Muscle layer of duodenum (tissue), 2 donors: Measurements from ENCODE around the gene UVSSA.
"Not testable (repeated sequence)": the region's sequence is repeated elsewhere in the genome, so short reads cannot be mapped to it uniquely, and the experiment has no call there.

ENCODE experiments used
- H3K27ac ChIP-seq: one replicate; pipeline ENCODE4 v1.7.0; 2013; ENCODE audit warnings: mild to moderate bottlenecking, low read length
- H3K27me3 ChIP-seq: one replicate; pipeline ENCODE4 v1.7.0; 2013; ENCODE audit warnings: low read depth, mild to moderate bottlenecking, control low read depth, low read length
- H3K36me3 ChIP-seq, 2 donors: one replicate each; pipeline ENCODE4 v1.7.0; 2013; ENCODE audit warnings: low read length in 2 of 2, control low read depth in 1 of 2, mild to moderate bottlenecking in 1 of 2; ENCODE audit not compliant: insufficient read depth in 2 of 2, control insufficient read depth in 1 of 2
- H3K4me1 ChIP-seq, 2 donors: one replicate each; pipeline ENCODE4 v1.7.0; 2013; ENCODE audit warnings: low read length in 2 of 2, mild to moderate bottlenecking in 2 of 2, control low read depth in 1 of 2, moderate library complexity in 1 of 2; ENCODE audit not compliant: insufficient read depth in 2 of 2, control insufficient read depth in 1 of 2
- H3K4me3 ChIP-seq, 2 donors: one replicate each; pipeline ENCODE4 v1.7.0; 2013; ENCODE audit warnings: low read length in 2 of 2, low read depth in 1 of 2, mild to moderate bottlenecking in 1 of 2
- H3K9me3 ChIP-seq, 2 donors: one replicate each; pipeline ENCODE4 v1.7.0; 2013; ENCODE audit warnings: low read length in 2 of 2, control low read depth in 1 of 2, mild to moderate bottlenecking in 1 of 2; ENCODE audit not compliant: control insufficient read depth in 1 of 2
- donor health status: healthy.

The UVSSA gene

GRCh38 chr4:1383728-1384591 is 37.0 kb downstream of the UVSSA start:
- no peaks in the 10 kb centered on the region for H3K4me1 ChIP-seq

GRCh38 chr4:1384675-1385372 is 37.8 kb downstream of the UVSSA start:
- peaks cover 7% of the 10 kb centered on the region in 2 donors for H3K9me3 ChIP-seq
- peaks cover 6 to 81% of the 10 kb centered on the region in 2 donors for H3K36me3 ChIP-seq
- no peaks in the 10 kb centered on the region for H3K4me1 ChIP-seq
- H3K27me3 ChIP-seq, result no peaks in the 10 kb centered on the region
- no peak overlapping the region for H3K27ac ChIP-seq
- H3K4me3 ChIP-seq, result no peak overlapping the region

More at GRCh38 chr4:1383728-1384591, 37.0 kb downstream of the UVSSA start:
- H3K9me3 ChIP-seq, result peaks cover 7% of the 10 kb centered on the region in 2 donors
- H3K27me3 ChIP-seq, result no peaks in the 10 kb centered on the region
- H3K36me3 ChIP-seq, result peaks cover 6 to 74% of the 10 kb centered on the region in 2 donors
- H3K4me3 ChIP-seq, result no peak overlapping the region
- H3K27ac ChIP-seq, result no peak overlapping the region

GRCh38 chr4:1385373-1386340 is 38.6 kb downstream of the UVSSA start:
- peaks cover 7% of the 10 kb centered on the region in 2 donors for H3K9me3 ChIP-seq
- H3K27ac ChIP-seq, result no peak overlapping the region
- peaks cover 6 to 75% of the 10 kb centered on the region in 2 donors for H3K36me3 ChIP-seq
- no peaks in the 10 kb centered on the region for H3K27me3 ChIP-seq
- H3K4me1 ChIP-seq, result no peaks in the 10 kb centered on the region
- no peak overlapping the region for H3K4me3 ChIP-seq

- not testable (repeated sequence) for H3K27ac ChIP-seq, H3K4me3 ChIP-seq, H3K27me3 ChIP-seq, H3K4me1 ChIP-seq
- Histone ChIP-seq H3K9me3 (peaks cover 8 to 14% of the 10 kb centered on the region in 2 donors), H3K36me3 (peaks cover 0 to 65% of the 10 kb centered on the region in 2 donors)
These were observed 46.4 kb downstream of the UVSSA start for GRCh38 chr4:1393363-1393762.

- peaks cover 3 to 14% of the 10 kb centered on the region in 2 donors for H3K9me3 ChIP-seq
These were observed 46.9 kb downstream of the UVSSA start for GRCh38 chr4:1393866-1394265.

GRCh38 chr4:1394554-1395388 is 47.8 kb downstream of the UVSSA start:
- H3K27ac ChIP-seq, H3K4me1 ChIP-seq, H3K27me3 ChIP-seq, H3K4me3 ChIP-seq: not testable (repeated sequence)
- Histone ChIP-seq H3K9me3 (peaks cover 3 to 14% of the 10 kb centered on the region in 2 donors), H3K36me3 (peaks cover 0 to 51% of the 10 kb centered on the region in 2 donors)

More at GRCh38 chr4:1393866-1394265, 46.9 kb downstream of the UVSSA start:
- Histone ChIP-seq H3K4me1 (no peaks in the 10 kb centered on the region), H3K27me3 (no peaks in the 10 kb centered on the region), H3K27ac (no peak overlapping the region), H3K36me3 (peaks cover 0 to 60% of the 10 kb centered on the region in 2 donors), H3K4me3 (no peak overlapping the region)

GRCh38 chr4:1395389-1395820 is 48.4 kb downstream of the UVSSA start:
- H3K4me1 ChIP-seq, H3K27me3 ChIP-seq, H3K27ac ChIP-seq, H3K4me3 ChIP-seq: not testable (repeated sequence)
- Histone ChIP-seq H3K36me3 (peaks cover 0 to 51% of the 10 kb centered on the region in 2 donors), H3K9me3 (peaks cover 3 to 14% of the 10 kb centered on the region in 2 donors)

GRCh38 chr4:1395941-1396805 is 49.2 kb downstream of the UVSSA start:
- H3K4me1 ChIP-seq, result no peaks in the 10 kb centered on the region
- H3K4me3 ChIP-seq, result no peak overlapping the region
- peaks cover 3 to 14% of the 10 kb centered on the region in 2 donors for H3K9me3 ChIP-seq
- no peak overlapping the region for H3K27ac ChIP-seq
- no peaks in the 10 kb centered on the region for H3K27me3 ChIP-seq
- H3K36me3 ChIP-seq, result peaks cover 0 to 47% of the 10 kb centered on the region in 2 donors

- peaks cover 0 to 11% of the 10 kb centered on the region in 2 donors for H3K9me3 ChIP-seq
- peaks cover 0 to 41% of the 10 kb centered on the region in 2 donors for H3K36me3 ChIP-seq
- no peaks in the 10 kb centered on the region for H3K4me1 ChIP-seq
- peaks cover 6% of the 10 kb centered on the region for H3K27me3 ChIP-seq
- H3K27ac ChIP-seq, result no peak overlapping the region
- no peak overlapping the region for H3K4me3 ChIP-seq
These were observed 49.9 kb downstream of the UVSSA start for GRCh38 chr4:1396806-1397455.
